Measurements from ENCODE around the gene GMDS. TPM values are rescaled to one million over a fixed set of nuclear protein-coding genes. Genes with fewer than 3 reads are reported as not detected.
A peak's percentile ranks its signal among the peaks of the same experiment; 100 is the strongest.

GMDS gene
- polyA plus RNA-seq, 1 of the 3 experiments (the other 2 are of a cell fraction): 12.3 TPM

GRCh38 chr6:1850121-1850839, 395.1 kb downstream of the GMDS start (continued):
- TF ChIP-seq REST (IDR thresholded peaks at IDR 0.05; ENCODE audit: low read depth, low read length): no peak
- TF ChIP-seq RXRA (IDR thresholded peaks at IDR 0.05; ENCODE audit: borderline replicate concordance, low read depth): no peak
- no peak for TF ChIP-seq IRF3 (IDR thresholded peaks at IDR 0.05; ENCODE audit: low read depth, low read length)
- no peak for TF ChIP-seq NFIC (IDR thresholded peaks at IDR 0.05; ENCODE audit: borderline replicate concordance)
- no peak for TF ChIP-seq PBX3 (IDR thresholded peaks at IDR 0.05)
- TF ChIP-seq SIN3A (IDR thresholded peaks at IDR 0.05; ENCODE audit: borderline replicate concordance, low read depth, low read length): no peak
- 0 out of 2 replicates have a peak, but pooled peaks have one; percentile 52 for TF ChIP-seq FOXJ3 (CRISPR knock-in tag; IDR thresholded peaks at IDR 0.05)
- TF ChIP-seq YY1 (IDR thresholded peaks at IDR 0.05; ENCODE audit: low read depth): no peak
- peak; percentile 43 for TF ChIP-seq CHD2 (IDR thresholded peaks at IDR 0.05; ENCODE audit: low read length, partially characterized antibody)
- TF ChIP-seq ZBTB33 (IDR thresholded peaks at IDR 0.05; ENCODE audit: borderline replicate concordance, low read depth): no peak
- peak in 1 of 2 experiments; percentile 87; a peak in 2 of 4 replicates for TF ChIP-seq EP300 (IDR thresholded peaks at IDR 0.05; ENCODE audit: borderline replicate concordance in 1 of 2, low read depth in 1 of 2, low read length in 1 of 2)
- TF ChIP-seq JUND (IDR thresholded peaks at IDR 0.05): no peak
- no peak for TF ChIP-seq USF2 (IDR thresholded peaks at IDR 0.05; ENCODE audit: borderline replicate concordance, low read depth, low read length)
- no peak for TF ChIP-seq MAX (IDR thresholded peaks at IDR 0.05; ENCODE audit: low read depth)
- no peak for TF ChIP-seq RFX5 (IDR thresholded peaks at IDR 0.05; ENCODE audit: low read length)
- no peak for TF ChIP-seq POLR2AphosphoS5 (IDR thresholded peaks at IDR 0.05; ENCODE audit: low read depth, low read length)
- TF ChIP-seq MEF2A (IDR thresholded peaks at IDR 0.05; ENCODE audit: borderline replicate concordance, low read depth): no peak
- TF ChIP-seq MXI1 (IDR thresholded peaks at IDR 0.05; ENCODE audit: low read depth, low read length): 0 out of 2 replicates have a peak, but pooled peaks have one; percentile 14
- no peak for TF ChIP-seq FOXM1 (IDR thresholded peaks at IDR 0.05; ENCODE audit: low read depth)
- no peak for TF ChIP-seq FOSL2 (IDR thresholded peaks at IDR 0.05; ENCODE audit: borderline replicate concordance, low read depth)
- no peak for TF ChIP-seq NRF1 (IDR thresholded peaks at IDR 0.05; ENCODE audit: low read depth, low read length)
- TF ChIP-seq TEAD4 (IDR thresholded peaks at IDR 0.05; ENCODE audit: borderline replicate concordance, insufficient read depth): no peak
- TF ChIP-seq TAF1 (IDR thresholded peaks at IDR 0.05; ENCODE audit: borderline replicate concordance, low read depth, low read length): no peak
- peak; percentile 29; the same call in 1 of the 2 replicates for TF ChIP-seq RCOR1 (IDR thresholded peaks at IDR 0.05; ENCODE audit: low read length)
- TF ChIP-seq RAD21 (IDR thresholded peaks at IDR 0.05; ENCODE audit: low read length): peak; percentile 9; the same call in 1 of the 2 replicates

Data from SK-N-SH (cell line).